GM18861 (cell line): ENCODE data around the gene SHB.
"Not testable (repeated sequence)": the region's sequence is repeated elsewhere in the genome, so short reads cannot be mapped to it uniquely, and the experiment has no call there.

ENCODE experiments used
- ATAC-seq: cut with Tn5 transposase; IDR thresholded peaks from one replicate; pipeline ENCODE4 v1.9.1; 2021; ENCODE audit not compliant: unreplicated experiment

SHB gene

DNA sequence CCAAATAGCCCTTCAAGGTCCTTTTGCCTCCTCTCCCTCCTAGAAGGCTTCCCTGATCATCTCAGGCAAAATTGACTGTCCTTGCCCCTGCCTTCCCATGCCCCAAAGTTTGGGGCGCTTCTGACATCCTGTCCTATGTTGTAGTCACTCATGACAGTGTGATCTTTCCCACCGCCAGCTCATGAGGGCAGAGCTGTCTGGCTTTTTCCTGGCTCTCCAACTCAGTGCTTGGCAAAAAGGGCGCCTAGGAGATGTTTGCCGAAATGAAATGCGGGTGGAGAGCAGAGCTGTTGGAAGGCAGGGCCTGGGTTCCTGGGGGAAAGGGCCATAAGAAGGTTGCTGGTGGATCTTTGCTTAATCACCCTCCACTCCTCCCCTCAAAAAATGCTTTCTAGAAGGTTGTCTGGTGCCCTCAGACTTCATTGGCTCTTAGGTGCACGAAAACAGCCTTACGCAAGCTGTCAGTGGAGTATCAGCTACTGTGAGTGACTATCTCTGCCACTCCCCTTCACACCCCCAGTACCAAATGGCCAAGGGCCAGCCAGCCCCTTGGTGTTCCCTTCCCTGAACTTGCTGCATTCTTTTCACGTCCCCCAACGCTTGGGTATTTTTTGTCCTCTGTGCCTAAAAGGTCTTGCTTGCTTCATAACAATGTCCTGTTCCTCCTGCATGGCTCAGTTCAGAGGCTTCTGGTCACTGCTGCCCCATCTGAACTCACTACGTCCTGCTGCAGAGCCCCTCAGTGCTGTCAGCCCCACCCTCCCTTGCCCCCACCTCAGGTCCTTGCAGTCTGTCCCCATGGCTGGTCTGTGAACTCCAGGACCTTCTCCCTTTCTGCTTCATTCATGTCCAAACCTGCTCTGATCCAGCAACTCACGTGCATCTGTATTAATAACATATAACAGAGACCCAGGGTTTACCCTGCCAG lies 162.5 kb downstream of the SHB start:
- no peak for ATAC-seq

DNA sequence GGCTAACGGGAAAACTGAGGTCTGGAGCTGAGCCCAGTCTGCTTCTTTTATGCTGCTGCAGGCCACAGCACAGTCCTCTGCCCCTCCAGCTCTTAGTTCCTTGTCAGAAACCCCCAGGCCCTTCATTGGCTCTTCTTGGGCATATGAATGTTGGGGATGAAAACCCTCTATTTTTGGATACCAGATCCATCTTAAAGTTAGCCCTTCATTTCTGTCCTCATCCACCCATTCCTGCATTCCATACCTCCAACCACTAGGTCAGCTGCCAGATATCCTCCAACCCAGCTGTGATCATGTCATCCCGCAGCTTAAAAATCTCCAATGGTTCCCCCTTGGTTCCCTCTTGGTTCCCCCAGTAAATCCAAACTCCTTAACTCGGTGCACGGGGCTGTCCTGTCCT lies 163.3 kb downstream of the SHB start:
- no peak for ATAC-seq

DNA sequence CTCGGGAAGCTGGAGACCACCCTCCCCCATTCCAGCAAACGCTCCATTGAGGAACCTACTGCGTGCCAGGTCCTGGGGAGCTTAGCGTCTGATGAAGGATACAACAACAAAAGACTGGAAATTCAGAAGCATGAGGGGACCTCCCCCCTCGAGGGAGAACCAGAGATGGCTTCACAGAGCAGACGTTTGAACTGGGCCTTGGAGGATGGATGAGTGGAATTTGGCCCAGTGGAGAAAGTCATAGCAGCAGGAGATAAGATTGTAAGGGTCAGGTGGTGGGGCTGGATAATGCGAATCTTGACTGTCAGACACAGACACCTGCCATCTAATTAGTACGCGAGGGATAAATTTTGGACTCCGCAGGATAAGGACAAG lies 163.9 kb downstream of the SHB start:
- ATAC-seq = no peak

GRCh38 chr9:37904445-37905130 lies 164.4 kb downstream of the SHB start:
- no peak for ATAC-seq

GRCh38 chr9:37903647-37904444 lies 165.2 kb downstream of the SHB start, which contains the start of gene SLC25A51:
SLC25A51 (minus strand) TSS chr9:37904127; CDS start chr9:37888550, 15,577 bp downstream.
- ATAC-seq = peak; percentile 82

- peak; percentile 7 for ATAC-seq
These were observed 166.0 kb downstream of the SHB start for GRCh38 chr9:37902796-37903646.

- no peak for ATAC-seq
These were observed 166.9 kb downstream of the SHB start for GRCh38 chr9:37902131-37902530.

DNA sequence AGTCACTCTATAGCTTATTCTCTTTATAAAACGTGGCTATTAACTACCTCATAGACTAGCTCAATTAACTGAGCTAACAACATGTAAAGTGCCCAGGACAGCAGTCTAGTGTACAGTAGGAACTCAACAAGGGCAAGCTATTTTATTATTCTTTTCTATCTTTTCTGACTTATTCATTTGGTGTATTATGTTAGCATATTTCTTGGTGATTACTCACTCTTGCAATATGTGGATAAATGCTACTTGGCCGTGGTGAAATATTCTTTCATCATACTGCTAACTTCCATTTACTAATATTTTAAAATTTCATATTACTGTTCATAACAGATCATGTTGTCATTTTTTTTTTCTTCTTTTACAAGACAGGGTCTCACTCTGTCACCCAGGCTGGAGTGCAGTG lies 170.0 kb downstream of the SHB start:
- ATAC-seq = no peak

DNA sequence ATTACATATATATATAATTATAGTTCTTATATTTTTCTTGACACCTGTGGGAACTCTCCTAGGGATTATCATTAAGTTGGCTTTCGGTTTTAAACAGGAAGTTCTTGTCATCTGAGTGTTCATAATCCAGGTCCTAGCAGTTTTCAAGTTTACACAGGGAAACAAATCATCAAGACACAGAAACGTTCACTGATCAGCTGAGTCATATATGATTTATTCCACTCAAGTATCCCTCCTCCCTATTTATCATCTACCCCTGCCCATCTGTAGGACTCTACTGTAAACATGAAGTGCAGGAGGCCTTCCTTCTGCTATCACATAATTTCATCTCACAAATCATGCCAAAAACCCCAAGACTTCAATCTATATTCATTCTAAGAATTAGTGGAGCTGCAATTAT lies 171.4 kb downstream of the SHB start:
- no peak for ATAC-seq

GRCh38 chr9:37892063-37892462 lies 177.0 kb downstream of the SHB start:
- no peak for ATAC-seq

- ATAC-seq = not testable (repeated sequence)
These were observed 178.0 kb downstream of the SHB start for GRCh38 chr9:37891042-37891441.

GRCh38 chr9:37889536-37889935 lies 179.5 kb downstream of the SHB start:
- no peak for ATAC-seq

DNA sequence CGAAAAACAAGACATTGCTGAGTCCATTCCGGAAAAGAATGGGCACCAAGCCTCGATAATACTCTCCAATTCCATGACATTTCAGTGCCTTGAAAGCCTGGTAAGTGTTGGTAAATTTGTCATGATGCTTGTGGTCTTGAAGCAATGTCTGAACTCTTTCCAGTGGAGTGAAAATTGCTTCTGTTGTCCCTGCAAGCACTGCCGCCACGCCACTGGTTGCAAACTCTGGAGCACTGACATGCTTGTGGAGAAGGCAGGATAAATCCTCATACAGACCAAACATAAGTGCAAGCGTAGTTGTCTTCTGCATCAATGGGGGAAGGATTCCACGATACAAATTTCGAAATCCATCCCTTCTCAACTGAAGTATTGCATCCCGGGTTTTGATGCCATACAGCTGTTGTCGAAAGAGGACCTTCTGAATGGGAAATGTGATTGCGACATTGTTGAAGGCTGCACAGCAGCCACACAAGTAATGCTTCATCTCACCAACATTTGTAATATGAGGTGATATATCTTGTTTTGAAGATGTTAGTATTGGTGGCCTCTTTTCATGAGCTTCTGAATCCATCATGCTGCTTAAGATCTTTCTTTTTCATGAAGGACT lies 180.9 kb downstream of the SHB start:
- not testable (repeated sequence) for ATAC-seq

DNA sequence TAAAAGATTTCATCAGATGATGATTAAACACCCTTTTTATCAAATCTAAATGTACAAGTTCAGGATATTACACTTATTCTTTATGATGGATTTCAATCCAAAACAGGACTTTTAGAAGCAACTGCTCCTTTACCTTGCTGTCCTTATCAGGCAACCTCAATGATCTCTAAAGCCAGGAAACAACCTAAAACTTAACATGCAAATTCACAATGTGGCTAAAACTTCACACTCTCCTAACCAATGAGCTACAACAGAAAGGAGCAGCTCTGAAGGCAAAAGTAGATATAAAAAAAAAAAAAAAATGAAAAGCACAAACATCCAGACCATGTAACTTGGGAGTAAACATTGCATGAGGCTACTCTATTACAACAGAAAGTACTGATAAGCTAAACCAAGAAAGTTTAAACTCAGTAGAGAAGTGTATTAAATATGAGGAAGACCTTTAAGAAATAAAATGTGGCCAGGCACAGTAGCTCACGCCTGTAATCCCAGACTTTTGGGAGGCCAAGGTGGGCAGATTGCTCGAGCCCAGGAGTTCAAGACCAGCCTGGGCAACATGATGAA lies 188.0 kb downstream of the SHB start:
- no peak for ATAC-seq

- no peak for ATAC-seq
These were observed 192.7 kb downstream of the SHB start for GRCh38 chr9:37876376-37876775.

DNA sequence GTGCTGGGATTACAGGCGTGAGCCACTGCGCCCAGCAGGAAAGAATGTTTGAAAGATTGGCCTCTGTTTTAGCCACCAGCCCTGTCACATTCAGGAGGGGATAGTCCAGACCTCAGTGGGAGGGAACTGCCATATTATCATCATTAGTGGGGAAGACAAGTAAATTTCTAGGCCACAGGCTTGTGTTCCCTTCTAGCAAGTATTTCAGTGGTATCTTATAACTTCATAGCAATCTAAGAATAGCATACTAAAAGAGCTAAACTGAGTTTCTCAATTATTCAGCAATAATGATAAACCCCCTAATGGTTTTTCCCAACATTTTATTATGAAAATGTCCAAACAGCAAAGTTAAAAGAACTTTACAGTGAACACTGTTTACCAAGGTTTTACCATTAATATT lies 195.1 kb downstream of the SHB start:
- ATAC-seq = no peak

- no peak for ATAC-seq
These were observed 198.2 kb downstream of the SHB start for GRCh38 chr9:37870799-37871176.

- ATAC-seq = no peak
These were observed 198.8 kb downstream of the SHB start for GRCh38 chr9:37870081-37870798.
